ENCODE data around the gene ZNF396.
A peak's percentile ranks its signal among the peaks of the same experiment; 100 is the strongest.

Gene ZNF396

DNA sequence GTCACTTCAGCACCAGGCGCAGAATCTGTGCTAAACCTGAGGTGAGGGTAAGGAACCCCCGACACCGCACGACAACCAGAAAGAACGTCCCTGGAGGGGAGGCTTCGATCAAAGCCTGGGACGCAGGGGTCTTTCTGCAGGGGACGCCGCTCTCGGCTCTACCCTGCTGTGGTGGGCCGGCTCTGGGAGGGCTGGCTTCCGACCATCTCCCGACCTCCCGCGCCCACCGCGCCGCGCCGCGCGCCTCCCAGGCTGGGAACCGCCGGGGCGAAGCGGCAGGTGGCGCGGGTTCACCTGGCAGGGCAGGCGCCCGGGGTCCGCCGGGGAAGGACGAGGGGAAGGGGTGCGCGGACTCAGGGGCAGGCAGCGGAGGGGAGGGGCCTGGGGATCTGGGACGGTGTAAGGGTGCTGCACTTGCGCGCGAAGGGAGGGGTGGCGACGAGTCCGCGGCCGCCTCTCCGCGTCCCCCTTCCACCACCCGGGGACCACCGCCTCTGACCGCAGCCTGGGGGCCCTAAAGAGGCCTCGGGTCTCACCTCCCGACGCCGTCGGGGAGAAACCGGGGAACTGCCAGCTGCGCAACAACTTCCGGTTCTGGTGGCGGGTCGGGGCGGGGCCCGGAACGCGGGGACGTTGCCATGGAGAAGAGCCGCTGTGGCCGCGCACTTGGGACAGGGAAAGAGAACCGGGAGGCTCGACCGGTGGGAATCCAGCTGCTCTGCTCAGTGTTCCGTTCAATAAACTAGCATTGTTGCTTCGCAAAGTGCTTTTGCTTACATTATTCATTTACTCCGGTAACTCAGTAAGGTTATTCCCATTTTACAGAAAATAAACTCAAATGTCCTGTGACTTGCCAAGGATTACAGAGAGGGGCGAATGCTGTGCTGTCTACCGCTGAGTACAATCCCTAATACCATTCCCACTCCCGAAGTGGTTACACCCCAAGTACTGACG, at the start of gene ZNF396:
Gene ZNF396 (minus strand): TSS at position 596 of the 954 bp plus-strand sequence. CDS start 3,045 bp downstream, outside the sequence.
- no peak for DNase-seq

DNA sequence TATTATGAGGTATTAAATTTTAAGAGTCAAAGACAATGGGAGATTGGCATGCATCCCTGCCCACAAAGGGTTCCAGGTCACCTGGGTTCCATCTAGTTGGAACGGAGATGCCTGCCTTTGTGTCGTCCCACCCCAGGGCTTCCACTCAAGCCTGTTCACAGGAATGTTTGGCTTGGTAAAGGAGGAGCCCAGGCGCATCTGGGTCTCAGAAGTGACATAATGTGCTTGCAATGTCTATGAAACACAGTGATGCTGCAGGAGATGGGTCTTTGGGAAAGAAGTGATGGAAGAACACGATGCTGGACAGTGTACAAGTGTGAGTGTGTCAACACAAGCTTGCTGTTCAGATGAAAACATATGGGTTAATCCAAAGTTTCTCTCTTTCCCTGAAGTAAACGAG, 49.6 kb upstream of the ZNF396 start:
- DNase-seq, result no peak

DNA sequence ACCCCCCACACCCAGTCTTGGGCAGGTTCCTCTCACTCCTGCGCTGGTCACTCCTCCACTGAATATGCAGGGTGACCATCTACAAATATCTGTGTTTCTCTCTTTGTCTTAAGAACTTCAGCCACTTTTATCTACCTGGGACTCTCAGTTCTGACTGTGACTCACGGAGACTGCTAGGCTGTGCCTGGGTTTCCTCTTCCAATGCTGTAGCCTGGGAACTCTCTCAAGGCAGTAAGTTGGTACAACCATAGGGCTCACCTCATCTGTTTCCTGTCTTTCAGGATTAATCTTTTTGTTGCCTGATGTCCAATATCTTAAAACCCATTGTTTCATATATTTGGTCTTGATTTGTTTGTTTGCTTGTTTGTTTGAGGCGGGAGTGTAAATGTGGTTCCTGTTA, 47.2 kb upstream of the ZNF396 start:
- no peak for DNase-seq

DNA sequence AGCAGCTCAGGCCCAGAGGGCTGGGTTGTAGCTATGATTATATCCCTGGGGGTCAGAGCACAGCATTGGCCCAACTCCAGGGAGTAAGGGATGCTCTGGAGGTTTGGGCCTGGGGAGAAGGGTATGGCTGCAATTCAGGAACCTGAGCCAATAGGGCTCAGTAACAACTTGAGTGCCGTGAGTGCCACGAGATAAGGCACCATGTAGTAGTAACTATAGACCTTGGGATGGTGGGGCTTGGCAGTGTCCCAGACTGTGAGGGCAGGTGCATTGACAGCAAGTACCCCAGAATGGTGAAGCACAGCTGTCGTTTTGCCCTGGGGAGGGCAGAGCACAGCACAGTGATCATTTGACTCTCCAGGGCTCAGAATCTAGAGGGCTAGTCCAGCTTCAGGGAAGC, 45.1 kb upstream of the ZNF396 start:
- DNase-seq, result no peak

DNA sequence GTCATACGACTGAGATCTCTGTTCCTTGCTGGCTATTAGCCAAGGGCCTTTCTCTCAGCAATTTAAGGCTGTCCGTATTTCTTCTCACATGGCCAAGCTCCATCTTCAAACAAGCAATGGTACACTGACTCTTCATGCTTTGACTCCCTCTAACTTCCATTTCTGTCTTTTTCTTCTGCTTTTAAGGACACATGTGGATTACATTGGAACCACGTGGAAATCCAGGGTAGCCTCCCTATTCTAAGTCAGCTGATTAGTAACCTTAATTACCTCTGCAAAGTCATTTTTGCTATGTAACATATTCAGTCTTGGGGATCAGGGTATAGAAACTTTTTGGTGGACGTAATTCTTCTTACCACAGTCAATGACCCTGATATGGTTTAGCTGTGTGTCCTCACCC, 41.5 kb upstream of the ZNF396 start:
- DNase-seq, result no peak

DNA sequence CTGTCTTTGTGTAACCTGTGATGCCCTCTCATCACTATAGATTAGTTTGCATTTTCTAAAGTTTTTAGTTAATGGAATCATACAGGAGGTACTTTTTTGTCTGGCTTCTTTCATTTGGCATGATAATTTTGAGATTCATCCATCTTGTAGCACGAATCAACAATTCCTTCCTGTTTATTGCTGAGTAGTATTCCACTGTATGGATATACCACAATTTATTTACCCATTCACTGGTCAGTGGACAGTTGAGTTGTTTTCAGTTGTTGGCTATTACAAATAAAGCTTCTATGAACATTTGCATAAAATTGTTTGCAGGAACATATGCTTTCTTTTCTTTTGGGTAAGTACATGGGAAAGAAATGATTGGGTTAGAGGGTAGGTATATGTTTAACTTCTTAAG, 40.1 kb upstream of the ZNF396 start:
- DNase-seq, result no peak

DNA sequence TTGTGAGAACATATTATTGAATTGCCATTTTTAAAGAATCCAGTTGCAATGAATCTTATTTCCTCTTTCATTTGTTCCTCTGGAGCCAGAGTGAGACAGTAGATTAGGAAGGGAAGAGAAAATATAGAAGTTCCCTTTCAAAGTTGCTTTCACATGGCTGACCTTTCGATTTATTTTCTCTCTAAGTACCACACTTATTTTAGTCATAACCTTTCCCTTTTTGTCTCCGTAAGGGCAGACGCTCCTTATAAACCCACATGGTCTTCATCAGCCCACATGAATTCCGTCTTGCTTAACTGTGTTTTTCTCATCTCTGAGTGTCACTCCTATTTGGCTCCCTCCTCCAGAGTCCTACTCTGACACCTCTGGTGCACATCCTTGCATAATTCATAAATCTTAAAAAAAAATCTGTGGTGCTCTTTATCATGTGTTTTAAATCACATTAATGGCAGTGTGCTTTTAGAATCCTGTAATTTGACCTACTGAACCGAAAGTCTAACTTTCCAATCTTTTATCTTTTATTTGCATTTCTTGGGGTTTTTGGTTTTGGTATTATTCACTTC, 38.5 kb upstream of the ZNF396 start:
- DNase-seq, result no peak

DNA sequence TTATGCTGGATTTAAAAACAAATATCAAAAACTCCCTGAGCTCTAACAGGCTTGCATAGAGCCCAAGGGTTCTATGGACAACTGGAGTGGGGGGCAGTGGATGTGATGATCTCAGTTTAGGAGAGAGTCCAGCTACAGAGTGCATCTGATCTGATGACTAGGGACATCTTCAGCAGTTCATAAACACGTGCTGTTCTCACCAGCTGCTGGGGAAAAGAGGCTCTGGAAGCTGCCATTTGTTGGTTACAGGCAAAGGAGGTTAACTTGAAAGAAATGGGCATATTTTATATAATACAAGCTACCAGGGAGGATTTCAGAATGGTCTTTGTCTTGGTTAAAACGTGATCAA, 36.0 kb upstream of the ZNF396 start:
- no peak for DNase-seq

DNA sequence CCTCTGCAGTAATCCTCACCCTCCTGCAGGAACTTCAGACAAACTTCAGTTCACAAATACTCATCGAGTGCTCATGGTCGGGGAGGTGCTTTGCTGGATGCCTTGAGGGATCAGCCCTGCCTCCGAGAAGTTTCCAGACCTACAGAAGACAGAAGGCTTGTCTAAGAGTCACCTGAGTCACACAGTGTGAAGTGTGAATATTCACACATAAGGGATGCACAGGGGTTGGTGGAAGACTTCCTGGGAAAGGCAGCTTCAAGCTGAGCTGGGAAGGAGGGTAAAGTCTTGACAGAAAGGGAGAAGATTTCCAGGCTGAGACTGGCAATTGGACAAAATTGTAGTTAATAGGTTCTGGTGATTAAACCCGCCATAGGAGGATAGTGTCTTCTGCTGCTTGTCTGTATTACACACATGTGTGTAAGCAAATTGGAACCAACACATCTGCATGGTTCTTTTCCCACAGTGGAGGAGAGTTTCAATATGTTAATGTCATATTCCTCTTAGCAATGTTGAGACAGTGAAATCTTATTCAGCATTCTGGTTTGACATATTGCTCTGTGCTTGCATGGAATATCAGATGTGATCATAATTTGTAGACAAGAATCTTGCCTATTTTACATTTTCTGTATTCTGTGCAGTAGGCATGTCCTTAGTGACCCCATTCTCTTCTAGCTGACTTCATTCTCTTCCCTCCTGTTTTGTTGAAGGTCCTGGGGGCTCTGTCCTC, 34.7 kb upstream of the ZNF396 start:
- DNase-seq, result no peak

DNA sequence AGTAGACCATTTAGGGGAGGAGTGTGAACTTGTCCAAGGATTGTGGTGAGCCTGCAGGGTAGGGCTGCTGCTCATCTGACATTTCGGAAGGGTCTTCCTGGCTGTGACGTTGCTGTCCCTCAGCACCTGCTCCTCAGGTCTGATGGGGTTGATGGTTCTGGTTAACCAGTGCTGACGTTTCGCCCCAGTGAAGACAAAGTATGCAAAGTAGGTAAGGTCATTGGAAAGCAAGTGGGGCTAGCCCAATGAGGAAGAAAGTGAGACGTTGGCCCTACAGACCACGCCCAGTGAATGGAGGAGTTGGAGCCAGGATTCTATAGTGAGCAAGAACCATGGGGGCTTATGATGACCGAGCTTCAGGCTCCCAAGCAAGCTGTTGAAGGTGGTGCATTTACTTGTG, 33.4 kb upstream of the ZNF396 start:
- DNase-seq, result no peak

DNA sequence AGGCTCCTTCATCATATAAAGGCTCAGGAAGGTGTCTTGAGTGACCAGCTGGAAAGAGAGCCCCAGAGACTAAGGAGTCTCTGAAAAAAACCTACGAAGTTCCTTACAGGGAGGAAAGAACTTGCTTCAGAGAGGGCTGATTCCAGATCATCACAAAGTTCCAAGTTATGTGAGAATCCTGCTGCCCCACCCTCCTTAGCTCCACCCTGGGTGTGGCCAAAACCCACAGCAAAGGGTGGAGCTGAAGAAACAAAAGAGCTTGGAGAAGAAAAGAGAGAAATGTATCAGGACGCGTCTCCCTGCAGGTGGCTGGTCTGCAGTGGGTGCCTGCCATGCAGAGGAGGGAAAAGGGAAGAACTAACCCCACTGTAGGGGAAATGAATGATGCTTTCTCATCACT, 32.8 kb upstream of the ZNF396 start:
- no peak for DNase-seq

DNA sequence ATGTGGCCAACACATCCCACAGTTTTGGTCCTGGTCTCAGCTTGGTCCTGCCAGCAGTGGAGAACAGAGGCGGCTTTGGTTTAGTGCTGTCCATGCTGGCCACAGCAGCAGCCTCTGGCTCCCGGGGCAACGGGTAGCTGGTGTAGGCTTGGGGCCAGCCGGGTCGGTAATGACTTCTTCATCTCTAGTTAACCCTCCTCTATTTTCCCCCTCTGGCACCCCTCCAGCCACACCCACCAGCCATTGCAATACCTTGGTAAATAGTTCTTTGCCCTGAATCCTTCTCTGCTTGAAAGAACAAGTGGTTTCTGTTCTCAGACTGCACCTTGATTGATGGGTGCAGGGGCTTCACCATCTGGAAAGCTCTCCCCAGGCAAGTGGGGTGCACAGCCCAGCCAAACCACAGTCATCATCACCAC, 31.7 kb upstream of the ZNF396 start:
- DNase-seq, result no peak

DNA sequence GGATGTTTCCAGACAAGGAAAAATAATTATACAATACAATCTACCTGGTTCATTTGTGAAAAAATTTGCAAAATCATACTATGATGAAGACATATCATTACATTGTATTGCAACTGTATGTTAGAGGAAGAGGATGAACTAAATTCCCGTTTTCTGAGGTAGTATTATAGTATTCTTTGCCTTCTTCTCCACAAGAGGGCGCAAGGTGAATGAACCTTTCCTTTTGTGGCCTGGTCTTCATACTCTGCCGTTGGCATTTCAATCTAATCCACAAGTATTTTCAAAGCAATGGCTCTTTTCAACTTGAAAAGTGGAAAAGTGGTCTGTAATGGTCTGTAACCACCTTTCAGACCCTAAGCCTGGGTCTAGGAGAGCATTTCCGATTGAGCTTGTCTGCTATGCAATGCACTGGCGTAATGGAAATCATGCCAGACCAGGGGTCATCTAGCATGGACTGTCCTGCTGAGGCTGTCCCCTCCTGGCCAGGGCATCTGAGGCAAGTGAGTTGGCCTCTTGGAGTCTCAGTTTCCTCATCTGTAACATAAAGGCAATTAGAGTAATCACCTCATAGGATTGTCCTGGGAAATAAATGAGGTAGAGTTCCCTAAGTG, 30.8 kb upstream of the ZNF396 start:
- peak; percentile 11 for DNase-seq

DNA sequence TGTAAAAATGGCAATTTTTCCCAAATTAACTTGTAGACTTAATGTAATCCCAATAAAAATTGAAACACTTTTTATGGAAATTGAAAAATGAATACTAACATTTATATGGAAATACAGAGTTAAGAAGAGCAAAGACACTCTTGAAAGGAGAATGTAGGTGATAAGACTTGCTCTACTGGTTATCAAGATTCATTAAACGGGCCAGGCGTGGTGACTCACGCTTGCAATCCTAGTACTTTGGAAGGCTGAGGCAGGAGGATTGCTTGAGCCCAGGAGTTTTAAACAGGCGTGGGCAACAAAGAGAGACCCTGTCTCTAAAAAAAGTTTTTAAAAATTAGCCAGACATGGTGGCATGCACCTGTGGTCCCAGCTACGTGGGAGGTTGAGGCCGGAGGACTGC, 29.5 kb upstream of the ZNF396 start:
- no peak for DNase-seq

DNA sequence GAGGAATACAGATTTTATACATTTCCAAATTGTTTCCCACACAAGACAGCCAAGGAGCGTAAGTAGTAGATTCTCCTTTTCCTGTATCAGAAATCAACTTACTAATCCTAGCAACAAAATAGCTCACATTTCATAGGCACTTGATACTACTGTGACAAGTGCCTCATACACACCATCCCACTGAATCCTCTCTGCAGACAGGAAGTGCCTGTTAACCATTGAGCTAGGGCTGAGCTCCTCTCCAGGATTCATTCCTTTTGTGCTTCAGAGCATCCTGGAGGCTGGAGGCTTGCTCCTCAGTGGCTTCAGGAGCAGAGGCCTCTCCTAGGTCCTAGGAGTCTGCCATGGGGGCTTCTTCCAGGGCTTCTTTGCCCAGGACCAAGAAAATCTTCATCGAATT, 20.8 kb upstream of the ZNF396 start:
- DNase-seq, result no peak

DNA sequence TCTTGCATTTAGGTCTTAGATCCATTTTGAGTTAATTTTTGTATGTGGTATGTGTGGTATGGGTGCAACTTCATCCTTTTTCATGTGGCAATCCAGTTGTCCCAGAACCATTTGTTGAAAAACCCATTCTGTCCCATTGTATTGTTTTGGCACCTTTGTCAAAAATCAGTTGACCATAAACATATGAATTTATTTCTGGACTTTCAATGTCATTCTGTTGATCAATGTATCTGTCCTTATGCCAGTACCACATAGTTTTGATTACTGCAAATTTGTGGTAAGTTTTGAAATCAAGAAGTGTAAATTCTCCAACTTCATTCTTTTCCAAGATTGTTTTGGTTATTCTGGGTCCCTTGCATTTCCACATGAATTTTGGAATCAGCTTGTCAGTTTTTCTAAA, 16.6 kb upstream of the ZNF396 start:
- no peak for DNase-seq

DNA sequence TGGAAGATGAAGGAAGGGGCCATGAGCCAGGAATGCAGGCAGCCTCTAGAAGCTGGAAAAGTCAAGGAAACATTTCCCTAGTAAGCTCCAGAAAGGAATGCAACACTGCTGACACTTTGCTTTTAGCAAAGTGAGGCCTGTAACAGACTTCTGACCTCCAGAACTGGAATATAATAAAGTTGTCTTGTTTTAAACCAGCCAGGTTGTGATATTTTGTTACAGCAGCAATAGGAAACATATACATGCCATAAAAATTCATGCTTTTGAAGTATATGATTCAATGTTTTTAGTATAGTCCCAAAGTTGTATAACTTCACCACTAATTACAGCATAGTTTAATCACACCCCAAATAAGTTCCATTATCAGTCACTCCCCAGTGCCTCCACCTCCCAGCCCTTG, 15.2 kb upstream of the ZNF396 start:
- DNase-seq, result no peak

DNA sequence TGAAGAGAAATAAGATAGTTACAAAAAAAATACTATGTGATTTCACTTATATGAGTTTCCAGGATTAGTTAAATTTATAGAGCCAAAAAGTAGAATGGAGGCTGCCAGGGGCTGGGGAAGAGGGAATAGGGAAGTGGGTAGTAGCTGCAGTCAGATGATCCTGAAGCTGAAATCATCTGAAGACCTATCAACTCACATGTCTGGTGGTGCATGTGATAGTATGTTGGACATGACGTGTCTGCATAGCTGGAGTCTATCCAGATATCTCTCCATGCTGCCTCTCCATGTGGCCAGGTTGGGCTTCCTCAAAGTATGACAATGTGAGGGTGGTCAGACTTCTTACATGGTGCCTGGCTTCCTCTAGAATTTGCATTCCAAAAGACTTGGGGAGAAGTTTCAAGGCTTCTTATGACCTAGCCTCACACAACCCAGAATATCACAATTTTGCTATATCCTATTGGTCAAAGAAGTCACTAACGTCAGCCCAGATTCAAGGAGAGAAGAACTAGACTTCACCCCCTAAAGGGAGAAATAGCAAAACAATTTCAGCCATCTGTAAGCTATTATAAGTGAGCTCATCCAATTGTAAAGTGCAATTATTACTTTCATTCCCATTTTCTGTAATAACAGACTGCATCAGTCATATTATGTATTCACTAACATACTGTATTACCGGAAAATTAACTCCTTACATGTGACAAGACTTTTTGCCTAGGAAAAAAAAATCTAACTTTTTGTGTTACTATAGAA, 14.0 kb upstream of the ZNF396 start:
- DNase-seq, result no peak

DNA sequence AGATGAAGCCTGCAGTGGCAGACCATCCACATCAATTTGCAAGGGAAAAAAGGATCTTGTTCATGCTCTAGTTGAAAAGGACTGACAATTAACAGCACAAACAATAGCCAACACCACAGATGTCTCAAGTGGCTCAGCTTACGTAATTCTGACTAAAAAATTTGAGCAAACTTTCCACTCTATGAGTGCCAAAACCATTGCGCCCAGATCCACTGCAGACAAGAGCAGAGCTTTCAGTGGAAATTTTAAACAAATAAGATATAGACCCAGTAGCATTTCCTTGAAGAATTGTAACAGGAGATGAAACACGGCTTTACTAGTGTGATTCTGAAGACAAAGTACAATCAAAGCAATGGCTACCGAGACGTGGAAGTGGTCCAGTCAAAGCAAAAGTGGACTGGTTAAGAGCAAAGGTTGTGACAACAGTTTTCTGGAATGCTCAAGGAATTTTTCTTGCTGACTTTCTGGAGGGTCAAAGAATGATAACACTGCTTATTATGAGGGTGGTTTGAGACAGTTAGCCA, 12.0 kb upstream of the ZNF396 start:
- DNase-seq, result no peak

DNA sequence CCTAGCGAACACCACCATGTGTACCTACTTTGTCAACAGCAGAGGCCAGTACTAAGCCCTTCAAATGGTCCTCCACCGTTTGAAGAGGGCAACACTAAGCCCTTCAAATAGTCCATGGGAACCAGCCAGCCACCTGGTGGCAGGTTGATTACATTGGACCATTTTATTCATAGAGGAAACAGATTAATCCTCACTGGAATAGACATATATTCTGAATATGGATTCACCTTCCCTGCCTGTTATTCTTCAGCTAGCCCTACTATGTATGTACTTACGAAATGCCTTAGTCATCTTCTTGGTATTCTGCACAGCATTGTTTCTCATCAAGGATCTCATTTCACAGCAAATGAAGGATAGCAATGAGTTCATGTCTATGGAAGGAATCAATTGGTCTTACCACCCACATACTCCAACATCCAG, 10.0 kb upstream of the ZNF396 start:
- no peak for DNase-seq

DNA sequence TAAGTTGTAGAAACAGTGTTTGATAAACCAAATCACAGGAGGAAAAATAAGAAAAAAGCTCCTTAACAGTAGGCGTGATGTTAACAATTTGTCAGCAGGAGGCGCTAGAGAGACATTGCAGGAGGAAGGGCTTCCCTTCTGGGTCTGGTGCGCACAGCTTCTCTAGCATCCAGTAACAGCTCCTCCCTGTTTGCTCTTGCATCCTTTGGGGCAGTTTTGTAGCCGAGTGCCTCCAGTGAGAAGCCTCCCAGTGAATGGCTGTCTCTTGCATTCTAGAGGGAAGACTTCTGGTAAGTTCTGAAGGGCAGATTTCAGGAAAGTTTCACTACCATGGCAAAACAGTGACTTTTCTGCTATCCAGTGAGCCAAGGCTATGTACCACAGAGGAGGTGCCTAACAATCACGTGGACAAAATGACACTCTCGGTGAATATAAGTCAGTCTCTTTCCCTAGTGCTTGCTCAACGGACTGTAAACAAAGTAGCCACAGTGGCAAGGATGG, 9.5 kb upstream of the ZNF396 start:
- DNase-seq, result peak; percentile 7

DNA sequence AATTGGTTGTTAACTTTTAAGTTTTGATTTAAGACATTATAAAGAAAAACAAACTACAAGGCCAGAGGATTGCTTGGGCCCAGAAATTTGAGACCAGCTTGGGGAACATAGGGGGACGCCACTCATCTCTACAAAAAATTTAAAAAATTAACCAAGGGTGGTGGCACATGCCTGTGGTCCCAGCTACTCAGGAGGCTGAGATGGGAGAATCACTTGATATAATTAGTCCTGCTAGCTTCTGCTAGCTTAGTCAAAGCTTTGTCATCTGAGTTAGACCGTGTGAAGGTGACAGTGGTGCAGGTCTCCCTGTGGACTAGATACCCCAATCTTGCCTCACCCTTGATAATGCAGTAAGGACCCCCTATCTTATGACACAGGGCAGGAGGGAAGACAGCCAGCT, 6.0 kb upstream of the ZNF396 start:
- DNase-seq, result no peak

Data from NCI-H524 treated with DMSO at 0.1 percent for 48 hours (cell line).